Mammary epithelial cell (primary cell): ENCODE results near the gene LYPD4.

Experiments
- CTCF ChIP-seq, 2 donors: IDR thresholded peaks in 1 of 2; conservative IDR thresholded peaks in 1 of 2; 2 replicates each; pipeline ENCODE4 v1.5.1; 2011 to 2012; ENCODE audit warnings: inconsistent platforms in 2 of 2, low read length in 2 of 2, mild to moderate bottlenecking in 2 of 2, control low read depth in 1 of 2, low read depth in 1 of 2; ENCODE audit not compliant: insufficient read depth in 1 of 2; ENCODE audit errors: extremely low read depth in 1 of 2
- EZH2 ChIP-seq: IDR thresholded peaks from 2 replicates; pipeline ENCODE4 v1.6.1; 2012; ENCODE audit warnings: low read length, inconsistent platforms, borderline replicate concordance

- TF ChIP-seq CTCF (conservative IDR thresholded peaks at IDR 0.05 in 1 of 2, IDR thresholded peaks at IDR 0.05 in 1 of 2; ENCODE audit: extremely low read depth in 1 of 2, insufficient read depth in 1 of 2, low read depth in 1 of 2, low read length in 2 of 2) (peak; percentile 43 to 62), EZH2 (no peak)
Observed at GRCh38 chr19:41859618-41860418, 15.3 kb upstream of the LYPD4 start, which contains the start of gene RPS19.
